Esophagus muscularis mucosa (tissue), 4 donors: ENCODE data around the gene ATP9A. TPM values are rescaled to one million over a fixed set of nuclear protein-coding genes. Genes with fewer than 3 reads are reported as not detected.

Experiments used
- DNase-seq: peaks from one replicate; pipeline ENCODE4 v3.0.0-alpha.2; 2017; ENCODE audit errors: extremely low spot score
- H3K27ac ChIP-seq, 4 donors: fragments of 200-600 bp; sonication (generic); replicated peaks in 1 of 4; 1 replicate in 3 of 4; 2 replicates in 1 of 4; pipeline ENCODE4 v1.5.1; 2016 to 2019; ENCODE audit warnings: mild to moderate bottlenecking in 1 of 4
- H3K27me3 ChIP-seq, 4 donors: fragments of 200-600 bp; sonication (generic); one replicate each; pipeline versions ENCODE4 v1.5.1 to v1.6.0; 2016 to 2019
- H3K36me3 ChIP-seq, 4 donors: fragments of 200-600 bp; sonication (generic); one replicate each; pipeline ENCODE4 v1.5.1; 2016 to 2019
- H3K4me1 ChIP-seq, 4 donors: fragments of 200-600 bp; sonication (generic); one replicate each; pipeline ENCODE4 v1.5.1; 2016 to 2019
- H3K4me3 ChIP-seq, 4 donors: fragments of 200-600 bp; sonication (generic); 1 replicate in 2 of 4; 2 replicates in 2 of 4; pipeline ENCODE4 v1.5.1; 2016 to 2019; ENCODE audit warnings: mild to moderate bottlenecking in 4 of 4, moderate library complexity in 1 of 4
- H3K9me3 ChIP-seq, 4 donors: fragments of 200-600 bp; sonication (generic); 1 replicate in 3 of 4; 2 replicates in 1 of 4; pipeline ENCODE4 v1.5.1; 2016 to 2019
- CTCF ChIP-seq, 3 experiments: fragments of 200-600 bp in 2 of 3; fragments of 450-650 bp in 1 of 3; sonication (generic) in 2 of 3; IDR thresholded peaks; one replicate each; pipeline ENCODE4 v1.5.1; 2017 to 2019; ENCODE audit warnings: antibody characterized with exemption in 3 of 3, mild to moderate bottlenecking in 2 of 3, moderate library complexity in 1 of 3
- EP300 ChIP-seq: sonication (generic); formaldehyde crosslinking; IDR thresholded peaks from one replicate; pipeline ENCODE4 v1.6.1; 2017; ENCODE audit warnings: antibody characterized with exemption
- POLR2A ChIP-seq: fragments of 450-650 bp; IDR thresholded peaks from one replicate; pipeline ENCODE4 v1.6.1; 2017; ENCODE audit warnings: antibody characterized with exemption, moderate library complexity, mild to moderate bottlenecking, low read depth
- POLR2AphosphoS5 ChIP-seq, 2 donors: sonication (generic); formaldehyde crosslinking; IDR thresholded peaks; one replicate each; pipeline ENCODE4 v1.6.1; 2017; ENCODE audit warnings: antibody characterized with exemption in 2 of 2
- WGBS: methylation state at CpG from one replicate; pipeline ENCODE4 v1.1.5; 2018; 5-methylcytosine and 5-hydroxymethylcytosine counted together
- intact Hi-C: fragments of 100-400 bp; cut with DNase I; formaldehyde crosslinking; loops from one replicate; pipeline ENCODE4 v1.15.1; 2023
- total RNA-seq, 4 donors: library from RNA; depleted of rRNA; stranded (reverse); fragments of >200 nt; gene quantifications; one replicate each; pipeline versions ENCODE4 v1.1.0 to v1.2.1, GENCODE V29; 2016

The ATP9A gene
- total RNA-seq, 4 donors from 2014 or later = 44.4 to 70.9 (median 56.0) TPM

GRCh38 chr20:51611625-51611890, 156.6 kb downstream of the ATP9A start:
- Histone ChIP-seq H3K27ac (no peak overlapping the region), H3K36me3 (peaks cover 5 to 77% (median 50%) of the 10 kb centered on the region in 4 donors), H3K4me3 (no peak overlapping the region), H3K4me1 (peaks cover 0 to 8% (median 2%) of the 10 kb centered on the region in 4 donors), H3K9me3 (no peaks in the 10 kb centered on the region), H3K27me3 (no peaks in the 10 kb centered on the region)
- TF ChIP-seq CTCF (IDR thresholded peaks at IDR 0.05) = no peak
- no peak for TF ChIP-seq POLR2AphosphoS5 (IDR thresholded peaks at IDR 0.05)
- TF ChIP-seq EP300 = no peak
- WGBS = 58% methylated on average over 2 of the region's 2 CpGs
- intact Hi-C loops = no loop called here
- DNase-seq = no peak

- Histone ChIP-seq H3K27me3 (no peaks in the 10 kb centered on the region), H3K9me3 (no peaks in the 10 kb centered on the region), H3K27ac (no peak overlapping the region), H3K36me3 (peaks cover 5 to 77% (median 49%) of the 10 kb centered on the region in 4 donors), H3K4me3 (no peak overlapping the region), H3K4me1 (peaks cover 0 to 8% (median 2%) of the 10 kb centered on the region in 4 donors)
- no peak for TF ChIP-seq POLR2A
- no peak for TF ChIP-seq EP300
- no peak for TF ChIP-seq POLR2AphosphoS5 (IDR thresholded peaks at IDR 0.05)
- intact Hi-C loops = no loop called here
- DNase-seq = no peak
- 69% methylated on average over 16 of the region's 16 CpGs for WGBS
Measured at GRCh38 chr20:51610761-51611624, 157.2 kb downstream of the ATP9A start.

GRCh38 chr20:51610111-51610510, 158.1 kb downstream of the ATP9A start:
- no peaks in the 10 kb centered on the region for H3K27me3 ChIP-seq
- no peak for TF ChIP-seq CTCF (IDR thresholded peaks at IDR 0.05)
- no peak for TF ChIP-seq POLR2AphosphoS5 (IDR thresholded peaks at IDR 0.05)
- TF ChIP-seq POLR2A = no peak
- no peak for TF ChIP-seq EP300
- intact Hi-C loops = no loop called here
- peaks cover 5 to 79% (median 52%) of the 10 kb centered on the region in 4 donors for H3K36me3 ChIP-seq
- 80% methylated on average over 8 of the region's 8 CpGs for WGBS
- DNase-seq = no peak
- H3K9me3 ChIP-seq = no peaks in the 10 kb centered on the region
- peaks cover 0 to 8% (median 2%) of the 10 kb centered on the region in 4 donors for H3K4me1 ChIP-seq
- H3K27ac ChIP-seq = no peak overlapping the region
- no peak overlapping the region for H3K4me3 ChIP-seq

GRCh38 chr20:51609251-51609650, 158.9 kb downstream of the ATP9A start:
- intact Hi-C loops = no loop called here
- H3K27ac ChIP-seq = no peak overlapping the region
- peaks cover 0 to 8% (median 2%) of the 10 kb centered on the region in 4 donors for H3K4me1 ChIP-seq
- TF ChIP-seq POLR2AphosphoS5 (IDR thresholded peaks at IDR 0.05) (no peak), EP300 (no peak), POLR2A (no peak), CTCF (IDR thresholded peaks at IDR 0.05) (no peak)
- H3K36me3 ChIP-seq = peaks cover 12 to 88% (median 61%) of the 10 kb centered on the region in 4 donors
- WGBS = 96% methylated on average over 9 of the region's 9 CpGs
- H3K9me3 ChIP-seq = no peaks in the 10 kb centered on the region
- H3K4me3 ChIP-seq = no peak overlapping the region
- DNase-seq = no peak
- no peaks in the 10 kb centered on the region for H3K27me3 ChIP-seq

- no peak for DNase-seq
- no peak overlapping the region for H3K4me3 ChIP-seq
- H3K9me3 ChIP-seq = no peaks in the 10 kb centered on the region
- 81% methylated on average over 5 of the region's 5 CpGs for WGBS
- intact Hi-C loops = no loop called here
- H3K4me1 ChIP-seq = peaks cover 0 to 8% (median 2%) of the 10 kb centered on the region in 4 donors
- TF ChIP-seq EP300 (no peak), CTCF (IDR thresholded peaks at IDR 0.05) (no peak), POLR2A (no peak), POLR2AphosphoS5 (IDR thresholded peaks at IDR 0.05) (no peak)
- no peak overlapping the region for H3K27ac ChIP-seq
- H3K27me3 ChIP-seq = no peaks in the 10 kb centered on the region
- peaks cover 16 to 92% (median 64%) of the 10 kb centered on the region in 4 donors for H3K36me3 ChIP-seq
Measured at GRCh38 chr20:51608061-51608460, 160.1 kb downstream of the ATP9A start.
